Mesendoderm (in vitro differentiated cells): ENCODE data around the gene CPA4.
A peak's percentile ranks its signal among the peaks of the same experiment; 100 is the strongest.

Experiments used
- DNase-seq: peaks from one replicate; pipeline ENCODE4 v3.0.0; 2013
- H2AK5ac ChIP-seq: 2 replicates; pipeline ENCODE4 v1.6.1; 2013; ENCODE audit warnings: low read length, inconsistent platforms
- H2BK120ac ChIP-seq: 2 replicates; pipeline ENCODE4 v1.6.1; 2013; ENCODE audit warnings: low read depth, mild to moderate bottlenecking, low read length, moderate library complexity, mixed read lengths
- H2BK15ac ChIP-seq: replicated peaks from 2 replicates; pipeline ENCODE4 v1.6.1; 2013; ENCODE audit warnings: low read depth, mild to moderate bottlenecking, moderate library complexity
- H2BK5ac ChIP-seq: 2 replicates; pipeline ENCODE4 v1.6.1; 2013; ENCODE audit warnings: low read length, inconsistent platforms
- H3K18ac ChIP-seq: 2 replicates; pipeline ENCODE4 v1.6.1; 2013; ENCODE audit warnings: mild to moderate bottlenecking, low read length, mixed read lengths
- H3K23ac ChIP-seq: one replicate; pipeline ENCODE4 v1.6.1; 2013; ENCODE audit warnings: low read length
- H3K27ac ChIP-seq: 2 replicates; pipeline ENCODE4 v1.5.1; 2013; ENCODE audit warnings: low read depth, mild to moderate bottlenecking, inconsistent platforms, low read length, moderate library complexity
- H3K27me3 ChIP-seq: 2 replicates; pipeline ENCODE4 v1.6.1; 2013; ENCODE audit warnings: low read length, control low read depth, mild to moderate bottlenecking, inconsistent platforms; ENCODE audit not compliant: insufficient read depth, poor library complexity
- H3K36me3 ChIP-seq: 2 replicates; pipeline ENCODE4 v1.6.1; 2013; ENCODE audit warnings: low read length, inconsistent platforms; ENCODE audit not compliant: control insufficient read depth, insufficient read depth
- H3K4ac ChIP-seq: one replicate; pipeline ENCODE4 v1.6.1; 2013; ENCODE audit warnings: low read depth, mild to moderate bottlenecking, low read length, moderate library complexity
- H3K4me1 ChIP-seq: 2 replicates; pipeline ENCODE4 v1.6.1; 2013; ENCODE audit warnings: low read depth, low read length, inconsistent platforms; ENCODE audit not compliant: control insufficient read depth
- H3K4me2 ChIP-seq: 2 replicates; pipeline ENCODE4 v1.6.1; 2013; ENCODE audit warnings: low read length
- H3K4me3 ChIP-seq: 2 replicates; pipeline ENCODE4 v1.5.1; 2013; ENCODE audit warnings: mild to moderate bottlenecking, low read length
- H3K56ac ChIP-seq: one replicate; pipeline ENCODE4 v1.6.1; 2013; ENCODE audit warnings: low read length
- H3K79me1 ChIP-seq: 2 replicates; pipeline ENCODE4 v1.6.1; 2013; ENCODE audit warnings: low read length, inconsistent platforms
- H3K79me2 ChIP-seq: 2 replicates; pipeline ENCODE4 v1.6.1; 2013; ENCODE audit warnings: mild to moderate bottlenecking, low read length; ENCODE audit not compliant: control insufficient read depth, insufficient read depth
- H3K9ac ChIP-seq: 2 replicates; pipeline ENCODE4 v1.6.1; 2013; ENCODE audit warnings: low read length, inconsistent platforms
- H4K5ac ChIP-seq: one replicate; pipeline ENCODE4 v1.6.1; 2013; ENCODE audit warnings: low read length
- H4K8ac ChIP-seq: one replicate; pipeline ENCODE4 v1.6.1; 2013; ENCODE audit warnings: low read depth, mild to moderate bottlenecking, control low read depth, low read length, moderate library complexity
- WGBS: extraction: QIAGEN DNeasy Blood & Tissue Kit; methylation state at CpG from one replicate; pipeline ENCODE4 v1.1.7; 2013; ENCODE audit warnings: low lambda C conversion rate, missing lambda C conversion rate; ENCODE audit not compliant: insufficient coverage; ENCODE audit errors: extremely low coverage; 5-methylcytosine and 5-hydroxymethylcytosine counted together

Gene CPA4

GRCh38 chr7:130329681-130330080 is 36.7 kb downstream of the CPA4 start:
- no peaks in the 10 kb centered on the region for H3K36me3 ChIP-seq
- WGBS, result no CpG with 5 or more reads among the region's 3 CpGs
- no peak overlapping the region for H3K56ac ChIP-seq
- peak overlapping the region; percentile 61 for H2BK120ac ChIP-seq
- H3K4me1 ChIP-seq, result no peaks in the 10 kb centered on the region
- no peak overlapping the region for H3K18ac ChIP-seq
- no peak overlapping the region for H3K4ac ChIP-seq
- no peak overlapping the region for H4K8ac ChIP-seq
- no peak overlapping the region for H3K4me3 ChIP-seq
- no peaks in the 10 kb centered on the region for H3K79me1 ChIP-seq
- no peak overlapping the region for H2BK5ac ChIP-seq
- H3K23ac ChIP-seq, result no peak overlapping the region
- no peak for DNase-seq
- no peak overlapping the region for H4K5ac ChIP-seq
- H3K9ac ChIP-seq, result no peak overlapping the region
- H3K79me2 ChIP-seq, result no peaks in the 10 kb centered on the region
- no peak overlapping the region for H2BK15ac ChIP-seq
- no peak overlapping the region for H3K4me2 ChIP-seq
- H2AK5ac ChIP-seq, result no peak overlapping the region
- no peaks in the 10 kb centered on the region for H3K27me3 ChIP-seq
- no peak overlapping the region for H3K27ac ChIP-seq

GRCh38 chr7:130332259-130333053 is 39.5 kb downstream of the CPA4 start:
- H3K79me2 ChIP-seq, result no peaks in the 10 kb centered on the region
- no peak overlapping the region for H3K27ac ChIP-seq
- H3K4me2 ChIP-seq, result no peak overlapping the region
- H3K4me1 ChIP-seq, result no peaks in the 10 kb centered on the region
- no CpG with 5 or more reads among the region's 4 CpGs for WGBS
- H3K9ac ChIP-seq, result no peak overlapping the region
- no peak overlapping the region for H2AK5ac ChIP-seq
- no peak overlapping the region for H2BK120ac ChIP-seq
- no peak for DNase-seq
- no peak overlapping the region for H4K5ac ChIP-seq
- H3K36me3 ChIP-seq, result no peaks in the 10 kb centered on the region
- no peak overlapping the region for H3K4ac ChIP-seq
- no peak overlapping the region for H3K56ac ChIP-seq
- H4K8ac ChIP-seq, result no peak overlapping the region
- H3K27me3 ChIP-seq, result no peaks in the 10 kb centered on the region
- H3K23ac ChIP-seq, result no peak overlapping the region
- no peak overlapping the region for H2BK15ac ChIP-seq
- H3K4me3 ChIP-seq, result no peak overlapping the region
- H3K79me1 ChIP-seq, result no peaks in the 10 kb centered on the region
- H3K18ac ChIP-seq, result no peak overlapping the region
- H2BK5ac ChIP-seq, result no peak overlapping the region

- H3K4me3 ChIP-seq, result no peak overlapping the region
- H3K79me2 ChIP-seq, result no peaks in the 10 kb centered on the region
- no peaks in the 10 kb centered on the region for H3K27me3 ChIP-seq
- no peaks in the 10 kb centered on the region for H3K36me3 ChIP-seq
- no peak overlapping the region for H3K23ac ChIP-seq
- no peak overlapping the region for H4K5ac ChIP-seq
- no peak overlapping the region for H2AK5ac ChIP-seq
- no peak overlapping the region for H2BK120ac ChIP-seq
- no peak overlapping the region for H3K4me2 ChIP-seq
- H3K79me1 ChIP-seq, result no peaks in the 10 kb centered on the region
- H3K4me1 ChIP-seq, result no peaks in the 10 kb centered on the region
- H3K27ac ChIP-seq, result no peak overlapping the region
- DNase-seq, result no peak
- no peak overlapping the region for H3K4ac ChIP-seq
- no peak overlapping the region for H3K18ac ChIP-seq
- H2BK15ac ChIP-seq, result no peak overlapping the region
- no CpG with 5 or more reads among the region's 2 CpGs for WGBS
- H2BK5ac ChIP-seq, result no peak overlapping the region
- H4K8ac ChIP-seq, result no peak overlapping the region
- H3K56ac ChIP-seq, result no peak overlapping the region
- H3K9ac ChIP-seq, result no peak overlapping the region
These were observed 40.9 kb downstream of the CPA4 start for GRCh38 chr7:130333832-130334231.

GRCh38 chr7:130334274-130334673 is 41.3 kb downstream of the CPA4 start:
- Histone ChIP-seq H3K79me1 (no peaks in the 10 kb centered on the region), H3K4ac (no peak overlapping the region), H2AK5ac (no peak overlapping the region), H3K56ac (no peak overlapping the region), H3K27me3 (no peaks in the 10 kb centered on the region), H3K79me2 (no peaks in the 10 kb centered on the region), H3K9ac (no peak overlapping the region), H3K4me2 (no peak overlapping the region), H3K4me3 (no peak overlapping the region), H3K18ac (no peak overlapping the region), H4K8ac (no peak overlapping the region), H2BK15ac (no peak overlapping the region), H2BK5ac (no peak overlapping the region), H3K23ac (no peak overlapping the region), H2BK120ac (no peak overlapping the region), H3K4me1 (no peaks in the 10 kb centered on the region), H4K5ac (no peak overlapping the region), H3K27ac (no peak overlapping the region), H3K36me3 (no peaks in the 10 kb centered on the region)
- no peak for DNase-seq
- no CpG with 5 or more reads among the region's 6 CpGs for WGBS

- H3K4ac ChIP-seq, result no peak overlapping the region
- no peak overlapping the region for H2BK5ac ChIP-seq
- H2BK15ac ChIP-seq, result no peak overlapping the region
- H3K9ac ChIP-seq, result no peak overlapping the region
- no peak overlapping the region for H2AK5ac ChIP-seq
- peak; percentile 37 for DNase-seq
- no peak overlapping the region for H3K23ac ChIP-seq
- H3K18ac ChIP-seq, result no peak overlapping the region
- WGBS, result no CpG with 5 or more reads among the region's 6 CpGs
- H3K56ac ChIP-seq, result peak overlapping the region; percentile 7
- H4K5ac ChIP-seq, result no peak overlapping the region
- no peak overlapping the region for H3K4me2 ChIP-seq
- no peaks in the 10 kb centered on the region for H3K79me1 ChIP-seq
- H4K8ac ChIP-seq, result no peak overlapping the region
- H3K36me3 ChIP-seq, result no peaks in the 10 kb centered on the region
- H3K4me1 ChIP-seq, result no peaks in the 10 kb centered on the region
- no peak overlapping the region for H2BK120ac ChIP-seq
- no peak overlapping the region for H3K27ac ChIP-seq
- H3K79me2 ChIP-seq, result no peaks in the 10 kb centered on the region
- H3K27me3 ChIP-seq, result no peaks in the 10 kb centered on the region
- H3K4me3 ChIP-seq, result no peak overlapping the region
These were observed 44.5 kb downstream of the CPA4 start for GRCh38 chr7:130337410-130337971.
